Measurements from ENCODE around the gene POLR2C. TPM values are rescaled to one million over a fixed set of nuclear protein-coding genes. Genes with fewer than 3 reads are reported as not detected.

The POLR2C gene
- total RNA-seq, 1 experiment from 2014 or later, result 151 TPM

DNA sequence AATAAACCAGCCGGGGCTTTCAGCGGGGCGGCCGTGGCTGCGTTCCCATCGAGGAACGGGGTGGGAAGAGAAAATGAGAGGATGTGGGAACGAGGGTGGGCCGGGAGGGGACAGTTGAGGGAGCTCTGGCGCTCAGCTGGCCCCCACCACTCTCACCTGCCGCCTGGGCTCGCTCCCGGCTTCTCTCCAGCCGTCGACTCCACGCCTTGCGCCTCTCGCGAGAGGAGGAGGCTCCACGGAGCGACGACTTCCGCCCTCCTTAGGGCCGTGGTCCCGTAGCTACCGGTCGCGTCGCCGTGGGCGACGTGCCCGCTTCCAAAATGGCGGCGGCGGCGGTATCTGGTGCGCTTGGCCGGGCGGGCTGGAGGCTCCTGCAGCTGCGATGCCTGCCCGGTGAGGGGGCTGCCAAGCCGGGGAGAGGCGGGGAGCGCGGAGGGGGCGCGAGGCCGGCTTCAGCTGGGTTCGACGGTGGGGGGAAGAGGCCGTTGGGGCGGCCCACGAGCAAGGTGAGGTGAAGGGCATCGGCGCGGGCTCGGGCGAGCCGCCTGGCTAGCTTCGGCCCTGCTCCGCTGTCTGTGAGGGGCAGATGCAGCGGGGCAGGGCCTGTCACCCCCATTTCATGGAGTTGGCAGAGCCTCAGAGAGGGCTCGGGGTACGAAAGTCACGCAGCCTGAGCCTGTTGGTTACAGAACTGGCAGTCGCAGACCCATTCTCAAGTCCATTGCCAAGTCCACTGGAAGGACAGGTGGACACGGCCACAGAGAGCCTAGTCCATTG, 15.1 kb upstream of the POLR2C start, which contains the start of the genes CIAPIN1 and COQ9:
CIAPIN1 (minus strand) TSS at position 200 of the 777 bp plus-strand sequence. CDS start 6,457 bp downstream, outside the sequence.
COQ9 (plus strand) TSS at position 294 of the 777 bp plus-strand sequence; CDS start at position 321, 27 bp downstream.
- peak; percentile 92 for DNase-seq (ENCODE audit: low spot score)

DNA sequence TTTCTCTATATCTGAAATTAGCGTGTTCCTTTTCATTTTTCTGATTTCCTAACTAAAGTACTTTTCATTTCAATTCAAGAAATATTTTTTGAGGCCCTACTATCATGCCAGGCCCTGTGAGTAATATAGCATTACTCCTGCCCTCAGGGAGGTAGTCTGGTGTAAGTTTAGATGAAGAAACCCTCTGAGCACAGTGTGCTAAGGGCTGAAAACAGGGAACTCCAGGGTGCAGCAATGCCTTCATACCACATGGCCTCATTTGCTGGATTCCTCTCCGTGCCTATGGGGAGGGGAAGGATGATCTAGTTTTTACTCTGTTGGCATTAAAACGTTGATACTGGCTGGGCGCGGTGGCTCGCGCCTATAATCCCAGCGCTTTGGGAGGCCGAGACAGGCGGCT, 10.5 kb upstream of the POLR2C start:
- no peak for DNase-seq (ENCODE audit: low spot score)

DNA sequence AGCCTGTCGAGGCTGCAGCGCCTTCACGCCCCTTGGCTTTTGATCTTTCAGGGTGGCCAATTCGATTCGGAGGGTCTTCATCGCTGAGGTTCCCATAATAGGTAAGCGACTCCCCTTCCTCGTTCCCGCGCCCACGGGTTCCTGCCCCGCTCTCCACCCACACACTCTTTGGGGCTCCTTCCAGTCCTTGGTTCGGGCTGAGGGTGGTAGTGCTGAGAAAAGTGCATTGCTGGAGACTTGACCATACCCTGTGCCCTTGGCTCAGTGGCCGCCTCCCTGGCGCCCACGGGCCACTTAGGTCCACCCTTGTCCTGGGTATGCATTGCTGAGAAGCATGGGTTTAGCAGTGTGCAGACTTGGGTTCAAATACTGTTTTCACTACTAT, 491 bp downstream of the POLR2C start:
- no peak for DNase-seq (ENCODE audit: low spot score)

DNA sequence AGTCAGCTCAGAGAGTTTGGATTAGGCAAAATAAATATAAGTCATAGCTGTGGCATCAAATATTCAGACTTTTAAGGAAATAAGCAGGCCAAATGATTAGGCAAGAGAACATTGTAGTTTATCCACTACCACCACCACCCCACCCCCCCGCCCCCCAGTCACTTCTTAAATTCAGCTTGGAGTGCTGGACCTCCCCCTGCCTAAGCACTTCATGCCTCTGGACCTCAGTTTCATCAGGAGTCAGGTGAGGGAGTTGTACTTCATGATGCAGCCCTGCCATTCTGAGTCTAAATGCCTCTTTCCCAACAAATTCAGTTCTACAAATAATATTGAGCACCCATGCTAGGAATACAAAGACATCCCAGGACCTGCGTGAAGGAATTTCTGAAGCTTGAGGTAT, 2.0 kb downstream of the POLR2C start:
- DNase-seq (ENCODE audit: low spot score), result no peak

DNA sequence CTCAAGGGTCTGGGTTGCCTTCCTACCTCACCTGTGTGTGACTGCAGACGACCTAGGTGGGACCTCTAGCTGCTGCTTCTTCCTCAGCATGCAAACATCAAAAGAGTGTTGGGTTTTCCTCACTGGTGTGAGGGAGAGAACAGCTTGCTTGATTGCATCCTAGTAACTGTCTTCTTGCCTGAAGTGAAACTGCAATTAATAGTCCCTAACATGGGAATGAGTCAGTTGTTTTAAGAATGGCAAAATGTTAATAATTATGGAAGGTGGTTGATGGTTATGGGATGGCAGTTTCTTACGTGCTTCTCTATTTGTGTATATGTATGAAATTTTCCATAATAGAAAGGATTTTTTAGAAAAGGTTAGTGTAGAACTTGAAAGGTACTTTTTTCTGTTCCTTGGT, 5.9 kb downstream of the POLR2C start:
- no peak for DNase-seq (ENCODE audit: low spot score)

DNA sequence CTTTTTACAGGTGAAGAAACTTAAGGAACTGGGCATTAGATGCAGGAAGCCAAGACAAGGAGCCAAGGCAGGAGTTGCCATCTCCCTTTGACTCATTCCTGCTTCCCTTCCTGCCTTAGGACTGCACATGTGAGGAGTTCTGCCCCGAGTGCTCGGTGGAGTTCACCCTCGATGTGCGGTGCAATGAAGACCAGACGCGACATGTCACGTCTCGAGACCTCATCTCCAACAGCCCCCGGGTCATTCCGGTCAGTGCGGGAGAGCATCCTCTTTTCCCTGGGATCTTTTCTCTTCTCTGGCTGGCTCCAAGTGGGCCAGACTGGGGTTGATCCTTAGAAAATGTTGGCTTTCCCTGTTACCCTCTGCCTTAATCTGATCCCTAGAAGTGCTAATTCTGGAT, 6.6 kb downstream of the POLR2C start:
- DNase-seq (ENCODE audit: low spot score), result no peak

DNA sequence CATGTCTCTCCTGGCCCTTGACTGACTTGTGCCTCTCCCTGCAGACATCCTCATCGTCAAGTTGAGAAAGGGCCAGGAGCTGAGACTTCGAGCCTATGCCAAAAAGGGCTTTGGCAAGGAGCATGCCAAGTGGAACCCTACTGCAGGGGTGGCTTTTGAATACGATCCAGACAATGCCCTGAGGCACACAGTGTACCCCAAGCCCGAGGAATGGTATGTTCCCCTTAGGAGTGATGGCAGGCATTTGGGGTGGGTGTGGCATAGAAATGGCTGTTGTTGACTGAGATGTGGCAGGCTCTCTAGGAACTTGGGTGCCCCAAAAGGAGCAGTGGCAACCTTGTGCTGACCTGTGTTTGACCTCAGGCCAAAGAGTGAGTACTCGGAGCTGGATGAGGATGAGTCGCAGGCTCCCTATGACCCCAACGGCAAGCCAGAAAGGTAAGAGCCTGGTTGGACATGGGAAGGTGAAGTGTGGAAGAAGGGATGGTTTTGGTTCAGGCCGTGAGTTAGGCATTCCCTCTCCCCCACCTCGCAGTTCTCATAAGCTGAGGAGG, 7.5 kb downstream of the POLR2C start:
- no peak for DNase-seq (ENCODE audit: low spot score)

DNA sequence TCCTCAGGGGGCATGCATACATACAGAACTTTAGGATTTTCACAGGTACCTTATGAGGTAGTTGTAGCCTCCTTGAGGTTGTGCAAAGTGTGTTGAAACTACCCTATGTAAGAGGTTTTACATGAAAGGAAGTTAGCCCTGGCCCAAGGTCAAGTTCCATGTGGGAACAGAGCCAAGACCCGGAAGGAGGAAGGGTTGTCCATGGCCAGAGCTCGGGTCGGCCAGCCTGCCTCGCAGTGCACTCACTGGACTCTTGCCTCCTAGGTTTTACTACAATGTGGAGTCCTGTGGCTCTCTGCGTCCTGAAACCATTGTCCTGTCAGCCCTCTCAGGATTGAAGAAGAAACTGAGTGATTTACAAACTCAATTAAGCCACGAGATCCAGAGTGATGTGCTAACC, 8.2 kb downstream of the POLR2C start:
- DNase-seq (ENCODE audit: low spot score), result peak; percentile 42

DNA sequence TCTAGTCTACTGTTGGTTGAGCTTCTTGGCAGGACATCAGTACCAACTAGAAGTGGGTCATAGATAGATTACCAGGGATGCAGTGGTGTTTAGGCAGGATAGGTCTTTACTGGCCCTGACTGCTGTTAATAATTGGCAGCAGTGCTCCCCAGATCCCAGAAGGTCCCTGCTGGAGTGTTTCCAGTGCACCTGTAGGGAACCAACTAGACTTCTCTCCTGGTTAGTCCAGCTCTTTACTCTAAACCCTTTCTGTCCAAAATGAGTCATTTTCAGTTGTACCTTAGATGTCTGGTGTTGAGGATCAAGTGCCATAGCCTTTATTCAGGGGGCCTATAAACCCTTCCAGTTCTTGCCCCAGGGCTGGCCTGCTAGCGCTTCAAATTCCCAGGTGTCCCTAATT, 8.7 kb downstream of the POLR2C start:
- peak; percentile 32 for DNase-seq (ENCODE audit: low spot score)

DNA sequence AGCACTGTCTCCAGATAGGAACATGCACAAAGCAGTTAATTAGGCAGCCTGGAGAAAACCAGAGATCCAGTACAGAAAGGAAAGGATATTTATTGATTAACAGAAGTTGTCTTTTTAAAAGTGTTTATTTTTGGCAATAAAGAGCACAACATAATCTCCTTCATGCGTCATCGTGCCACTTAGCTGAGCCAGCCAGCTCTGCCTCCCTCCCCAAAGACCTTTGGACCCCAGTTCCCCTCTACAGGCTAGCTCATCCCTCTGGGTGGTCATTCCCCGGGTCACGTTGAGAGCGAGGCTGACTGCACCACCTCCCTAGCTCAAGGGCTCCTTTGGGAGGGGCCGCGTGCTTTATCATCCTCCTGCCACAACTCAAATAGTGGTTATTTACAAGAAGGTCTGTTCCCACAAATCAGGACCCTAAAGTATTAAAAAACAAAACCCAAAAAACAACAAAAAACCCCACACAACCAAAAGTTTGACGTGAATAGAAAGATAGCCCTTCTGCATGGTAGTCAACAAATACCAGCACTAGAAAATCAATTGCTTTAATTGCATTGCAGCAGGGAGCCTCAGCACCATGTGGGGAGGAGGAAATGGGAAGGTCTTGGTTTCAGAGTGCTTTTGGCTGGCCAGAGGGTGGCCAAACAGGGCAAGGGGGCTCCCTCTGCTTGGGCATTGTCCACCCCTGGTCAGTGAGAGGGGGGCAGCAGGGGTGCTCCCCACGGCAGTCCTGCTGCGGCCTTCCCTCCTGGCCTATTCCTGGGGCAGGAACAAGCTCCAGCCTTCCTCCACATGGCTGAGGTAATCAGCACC, 9.6 kb downstream of the POLR2C start:
- DNase-seq (ENCODE audit: low spot score), result peak; percentile 46

DNA sequence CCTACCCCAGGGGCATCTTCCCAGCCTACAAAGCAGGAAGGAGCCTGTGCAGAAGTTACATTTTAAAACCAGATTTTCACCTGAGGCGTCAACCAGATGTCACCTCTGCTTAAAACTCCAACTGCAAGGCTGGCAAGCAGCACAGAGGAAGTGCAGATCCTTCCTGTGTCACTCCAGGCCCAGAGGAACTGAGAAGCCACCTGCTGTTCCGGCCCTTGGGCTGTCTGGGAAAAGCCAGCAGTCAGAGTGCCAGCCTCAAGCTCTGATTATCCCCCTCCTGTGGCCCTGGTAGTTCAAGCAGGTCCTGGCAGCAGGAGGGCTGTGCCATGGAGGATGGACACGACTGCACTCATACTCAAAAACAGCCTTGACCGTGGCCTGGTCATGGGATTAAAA, 10.2 kb downstream of the POLR2C start:
- DNase-seq (ENCODE audit: low spot score), result peak; percentile 22

DNA sequence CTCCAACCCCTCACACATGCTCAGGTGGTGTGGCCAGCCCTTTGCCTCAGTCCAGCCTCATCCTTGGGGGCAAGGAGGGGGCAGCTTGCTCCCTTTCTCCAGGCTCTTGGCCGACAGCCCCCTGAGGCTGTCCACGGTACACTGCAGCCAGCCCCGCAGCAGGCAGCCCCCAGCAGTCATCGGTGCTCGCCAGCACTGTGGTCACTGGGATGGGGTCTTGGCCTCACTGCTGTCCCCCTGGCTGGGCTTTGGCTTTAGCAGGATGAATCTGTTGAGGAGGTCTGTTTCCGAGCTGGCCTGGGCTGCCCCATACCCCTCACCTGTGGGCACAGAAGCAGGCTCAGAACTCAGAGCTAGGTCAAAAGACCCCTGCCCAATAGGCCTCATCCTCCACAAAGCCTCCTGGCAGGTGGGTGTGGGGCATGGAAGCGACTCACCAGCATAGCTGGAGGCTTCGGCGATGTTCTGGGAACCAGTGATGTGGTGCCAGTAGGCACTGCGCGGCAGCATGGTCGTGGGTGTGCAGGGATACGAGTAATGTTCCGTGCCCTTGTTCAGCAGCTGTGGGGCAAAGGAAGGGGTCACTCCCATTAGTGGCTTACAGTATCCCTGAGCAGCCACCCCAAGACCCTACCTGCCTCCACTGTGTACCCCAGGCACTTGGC, 10.8 kb downstream of the POLR2C start:
- no peak for DNase-seq (ENCODE audit: low spot score)

DNA sequence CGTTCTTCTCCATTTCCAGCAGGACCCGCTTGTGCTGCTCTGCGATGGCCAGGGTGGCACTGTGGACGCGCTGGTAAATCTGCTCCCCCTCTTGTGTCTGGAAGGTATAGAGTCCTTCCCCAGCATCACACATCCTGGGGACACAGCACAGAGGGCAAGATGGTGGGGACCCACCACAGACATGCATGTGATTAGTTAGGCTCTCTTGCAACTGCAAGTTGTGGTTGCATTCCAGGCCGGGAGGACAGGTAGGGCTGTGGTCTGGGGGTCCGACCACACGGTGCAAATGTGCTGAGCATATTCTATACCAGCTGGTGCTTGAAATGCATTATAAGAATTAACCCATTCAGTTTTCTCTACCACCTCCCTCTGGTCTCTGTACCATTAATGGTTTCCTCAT, 11.4 kb downstream of the POLR2C start:
- DNase-seq (ENCODE audit: low spot score), result no peak

DNA sequence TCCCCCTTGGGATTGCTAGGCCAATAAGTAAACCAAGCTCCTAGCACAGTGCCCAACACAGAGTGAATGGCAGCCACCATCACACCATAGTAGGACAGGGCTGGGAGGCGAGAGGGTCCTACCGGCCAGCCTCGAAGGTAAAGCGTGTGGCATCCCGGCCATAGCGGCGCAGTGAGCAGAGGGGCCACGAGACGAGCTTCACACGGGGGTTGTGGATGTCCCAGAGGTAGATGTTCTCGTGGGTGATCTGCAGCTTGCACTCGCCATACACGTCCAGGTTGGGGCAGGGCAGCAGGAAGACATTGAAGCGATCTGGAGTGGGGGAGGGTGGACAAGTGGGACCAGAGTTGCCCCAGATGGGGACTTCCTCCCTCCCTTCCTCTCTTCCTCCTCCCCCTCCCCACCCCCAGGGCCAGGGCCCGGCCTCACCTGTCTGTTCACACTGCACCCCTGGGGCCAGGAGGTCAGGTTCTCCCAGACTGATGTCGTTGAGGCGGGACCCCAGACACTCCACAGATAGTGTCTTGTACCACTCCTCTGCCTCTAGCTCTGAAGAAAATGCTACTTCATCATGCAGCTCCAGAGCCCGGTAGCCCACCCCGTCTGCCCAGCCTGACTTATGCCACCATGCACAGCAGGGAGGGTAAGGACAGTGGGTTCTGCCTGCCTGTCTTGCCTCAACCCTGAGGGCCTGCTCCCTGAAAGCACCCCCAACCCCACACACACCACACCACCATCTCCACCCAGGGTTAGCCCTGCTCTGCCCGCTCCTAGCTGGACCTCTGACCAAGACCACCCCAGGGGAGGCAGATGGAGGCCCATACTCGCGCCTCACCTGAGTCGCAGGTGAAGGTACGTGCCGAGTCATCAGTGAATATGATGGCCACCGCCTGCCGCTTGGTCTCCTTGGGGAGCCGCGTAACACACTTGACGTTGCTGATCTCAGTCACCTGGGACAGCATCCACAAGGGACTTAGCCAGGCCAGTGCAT, 12.5 kb downstream of the POLR2C start:
- DNase-seq (ENCODE audit: low spot score), result no peak

DNA sequence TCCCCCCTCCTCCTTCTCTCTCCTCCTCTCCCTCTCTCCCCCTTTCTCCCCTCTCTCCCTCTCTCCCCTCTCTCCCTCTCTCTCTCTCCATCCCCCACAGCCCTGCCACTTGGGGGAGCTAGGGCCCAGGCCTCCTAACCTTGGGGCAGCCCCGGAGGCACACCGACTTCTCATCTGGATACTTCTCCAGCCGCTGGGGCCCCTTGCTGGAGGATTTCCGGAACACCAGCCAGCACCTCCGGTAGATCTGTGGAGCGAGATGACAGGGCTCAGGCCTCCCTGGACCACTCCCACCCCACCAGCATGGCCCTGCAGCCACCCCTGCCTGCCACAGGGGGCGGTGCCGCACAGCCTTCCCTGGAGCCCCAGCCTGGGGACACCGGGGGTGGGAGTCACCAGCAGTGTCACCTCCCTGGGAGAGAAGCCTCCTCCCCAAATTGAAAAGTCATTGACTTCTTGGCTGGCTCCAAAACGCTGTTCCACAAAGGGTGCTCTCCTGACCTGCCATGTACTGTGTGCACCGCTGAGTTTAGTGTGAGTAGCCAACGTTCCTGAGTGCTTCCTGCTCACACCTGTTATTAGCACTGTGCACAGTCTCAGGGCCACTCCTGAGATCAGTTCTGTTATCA, 13.3 kb downstream of the POLR2C start:
- peak; percentile 34 for DNase-seq (ENCODE audit: low spot score)

DNA sequence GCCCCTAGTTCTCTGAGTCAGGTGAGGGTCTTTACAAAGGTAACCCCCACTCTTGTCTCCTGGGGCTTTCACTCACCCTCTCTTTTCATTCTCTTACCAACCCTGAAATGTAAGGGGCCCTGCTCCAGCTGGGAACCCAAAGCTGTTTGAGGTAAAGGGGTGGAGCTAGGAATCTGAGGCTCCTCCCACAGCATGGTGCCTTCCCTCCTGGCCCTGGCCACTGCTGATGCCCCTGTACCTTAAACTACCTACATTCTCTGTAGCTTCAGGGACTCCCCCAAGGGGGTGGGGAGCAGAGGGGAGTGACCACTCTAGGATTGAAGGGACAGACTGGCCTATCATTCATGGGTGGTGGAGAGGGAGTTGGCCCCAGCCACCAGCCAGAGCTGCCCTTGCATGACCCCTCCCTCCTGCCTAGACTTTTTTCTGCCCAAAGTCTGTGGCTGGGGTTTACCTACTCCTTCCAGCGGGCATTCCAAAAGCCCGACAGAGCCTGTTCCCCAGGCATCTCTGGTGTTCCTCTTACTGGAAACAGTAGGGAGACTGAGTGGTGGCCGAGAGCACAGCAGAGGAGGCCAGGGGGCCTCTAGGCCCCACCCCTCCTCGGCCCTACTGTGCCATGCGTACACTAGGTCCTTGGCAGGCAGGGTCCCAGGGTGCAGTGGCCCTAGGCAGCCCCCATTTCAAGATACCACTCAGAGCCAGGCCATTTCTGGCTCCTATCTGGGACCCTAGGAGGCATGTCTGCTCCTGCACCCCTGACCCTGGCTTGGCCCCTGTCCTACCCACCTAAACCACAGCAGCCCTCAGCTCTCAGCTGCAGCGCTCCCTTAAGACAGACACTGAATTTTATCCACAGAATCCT, 14.3 kb downstream of the POLR2C start:
- DNase-seq (ENCODE audit: low spot score), result no peak

DNA sequence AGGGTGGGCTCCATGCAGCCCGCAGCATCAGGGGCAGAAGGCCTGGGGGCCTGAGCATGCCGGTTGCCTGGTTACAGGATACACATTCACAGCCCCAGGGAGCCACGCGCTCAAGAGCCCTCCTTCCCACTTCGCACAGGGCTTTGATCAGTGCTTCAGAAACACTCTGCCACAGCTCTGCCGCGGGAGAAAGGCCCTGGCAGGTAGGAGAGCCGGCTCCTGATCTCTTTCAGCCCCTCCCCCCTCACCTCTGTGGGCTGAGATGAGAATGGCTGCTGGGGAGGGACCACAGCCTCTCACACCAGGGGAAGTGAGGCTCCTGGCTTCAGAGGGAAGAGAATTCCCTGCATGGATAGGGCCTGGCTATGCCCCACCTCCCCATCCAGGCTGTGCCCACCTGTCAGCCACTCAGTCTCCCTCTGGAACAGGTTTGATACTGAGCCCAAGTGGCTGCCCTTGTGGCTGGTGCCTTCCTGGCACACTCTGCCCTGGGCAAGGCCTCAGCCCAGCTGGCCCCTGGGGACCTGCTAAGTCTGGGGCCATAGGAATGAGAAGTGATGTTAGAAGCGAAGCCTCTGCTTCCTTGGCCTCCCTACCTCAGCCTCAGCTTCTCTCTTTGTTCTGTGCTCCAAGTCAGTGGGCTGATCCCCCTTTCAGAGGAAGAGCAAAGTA, 15.2 kb downstream of the POLR2C start:
- no peak for DNase-seq (ENCODE audit: low spot score)

DNA sequence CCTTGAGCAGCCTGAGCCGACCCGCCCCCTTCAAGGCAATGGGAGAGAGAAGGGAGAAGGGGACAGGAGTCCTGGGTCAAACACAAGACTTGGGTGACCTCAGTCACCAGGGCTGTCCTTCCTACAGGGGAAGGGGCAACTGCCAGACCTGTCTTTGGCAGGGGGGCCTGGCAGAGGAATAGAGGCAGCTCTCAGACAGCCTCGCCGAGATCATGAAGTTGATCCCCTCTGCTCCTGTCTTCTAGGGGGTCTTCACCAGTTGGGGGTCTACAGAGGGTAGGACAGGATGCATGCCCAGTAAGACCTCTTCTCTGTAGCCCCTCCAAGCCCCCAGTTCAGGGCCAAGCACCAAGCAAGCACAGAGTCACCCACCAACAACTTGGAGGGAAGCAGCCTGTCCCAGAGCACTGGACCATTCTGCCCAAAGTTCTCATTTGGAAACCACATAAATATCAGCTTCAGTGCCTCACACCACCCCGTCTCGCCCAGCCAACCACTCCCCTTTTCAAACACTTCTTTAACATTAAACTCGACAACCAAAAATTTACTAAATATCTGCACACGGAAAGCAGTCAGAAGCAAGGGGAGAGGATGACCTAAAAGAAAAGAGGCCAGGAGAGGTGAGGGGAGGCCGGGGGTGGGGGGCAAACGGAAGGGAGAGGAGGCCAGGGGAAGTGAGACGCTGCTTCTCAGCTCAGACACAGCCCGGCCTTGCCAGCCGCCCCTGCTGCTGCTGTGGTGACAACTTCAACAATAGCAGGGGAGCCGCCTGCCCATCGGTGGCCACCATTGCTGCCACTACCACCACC, 16.1 kb downstream of the POLR2C start:
- no peak for DNase-seq (ENCODE audit: low spot score)
